Activated CD4-positive, alpha-beta T cell treated with anti-CD3 and anti-CD28 coated beads for 4 hours (primary cell): Measurements from ENCODE around the gene RXYLT1.
"Not testable (repeated sequence)": the region's sequence is repeated elsewhere in the genome, so short reads cannot be mapped to it uniquely, and the experiment has no call there.

ENCODE experiments used
- DNase-seq, 2 donors: peaks; one replicate each; pipeline ENCODE4 v3.0.0-alpha.2; 2020

The RXYLT1 gene

DNA sequence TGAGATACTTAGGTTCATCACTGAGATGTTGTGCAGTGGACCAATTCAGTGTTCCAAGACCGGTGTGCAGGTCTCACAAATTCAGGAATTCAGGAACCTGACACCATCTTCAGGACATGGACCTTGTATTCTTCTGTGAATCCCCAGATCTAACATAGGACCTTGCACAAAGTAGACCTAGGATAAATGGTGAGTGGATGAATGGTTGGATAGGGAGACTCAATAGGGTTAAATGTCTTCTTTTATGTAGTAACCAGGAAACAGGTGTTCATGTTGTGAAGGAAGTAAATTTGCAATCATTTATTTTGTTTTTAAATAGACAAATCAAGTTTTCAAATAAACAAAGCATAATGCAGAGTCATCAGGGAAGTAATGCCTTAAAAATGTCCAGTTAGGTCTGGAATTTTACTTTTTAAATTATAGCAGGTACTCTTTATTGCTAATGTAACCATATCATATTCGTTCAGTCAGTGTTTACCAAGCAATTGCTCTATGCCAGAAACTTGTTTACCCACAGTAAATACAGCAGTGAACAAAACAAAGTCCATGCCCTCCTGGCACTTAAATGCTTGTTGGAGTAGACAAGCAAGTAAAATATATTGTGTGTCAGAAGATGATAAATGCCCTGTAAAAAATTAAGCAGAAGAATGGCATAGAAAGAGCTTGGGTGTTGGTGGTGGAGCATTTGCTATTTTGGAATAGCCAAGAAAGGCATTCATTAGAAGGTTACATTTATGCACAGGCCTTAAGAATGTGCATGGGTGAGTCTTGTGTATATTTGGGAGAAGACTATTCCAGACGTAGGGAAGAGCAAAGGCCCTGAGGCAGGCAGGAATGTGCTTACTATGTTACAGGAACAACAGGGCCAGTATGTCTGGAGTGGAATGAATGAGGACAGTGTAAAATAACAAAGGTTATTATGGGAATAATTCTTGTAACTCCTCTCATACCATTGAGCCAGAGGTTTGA lies 26.3 kb downstream of the RXYLT1 start:
- DNase-seq: no peak

DNA sequence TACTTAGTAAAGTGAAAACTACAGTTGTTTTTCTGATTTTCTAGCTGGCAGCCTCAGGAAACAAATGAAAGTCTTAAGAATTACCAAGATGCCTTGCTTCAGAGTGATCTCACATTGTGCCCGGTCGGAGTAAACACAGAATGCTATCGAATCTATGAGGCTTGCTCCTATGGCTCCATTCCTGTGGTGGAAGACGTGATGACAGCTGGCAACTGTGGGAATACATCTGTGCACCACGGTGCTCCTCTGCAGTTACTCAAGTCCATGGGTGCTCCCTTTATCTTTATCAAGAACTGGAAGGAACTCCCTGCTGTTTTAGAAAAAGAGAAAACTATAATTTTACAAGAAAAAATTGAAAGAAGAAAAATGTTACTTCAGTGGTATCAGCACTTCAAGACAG lies 28.9 kb downstream of the RXYLT1 start:
- DNase-seq: no peak

DNA sequence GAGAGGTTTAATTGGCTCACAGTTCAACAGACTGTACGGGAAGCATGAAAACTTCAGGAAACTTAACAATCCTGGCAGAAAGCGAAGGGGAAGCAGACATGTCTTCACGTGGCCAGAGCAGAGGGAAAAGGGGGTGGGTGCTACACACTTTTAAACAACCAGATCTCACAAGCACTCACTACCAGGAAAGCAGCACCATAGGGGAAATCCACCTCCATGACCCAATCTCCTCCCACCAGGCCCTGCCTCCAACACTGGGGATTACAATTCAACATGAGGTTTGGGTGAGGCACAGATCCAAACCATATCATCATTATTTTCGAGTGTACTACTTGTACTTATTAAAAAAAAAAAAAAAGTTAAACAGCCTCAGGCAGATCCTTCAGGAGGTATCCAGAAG lies 29.9 kb downstream of the RXYLT1 start:
- DNase-seq: no peak

DNA sequence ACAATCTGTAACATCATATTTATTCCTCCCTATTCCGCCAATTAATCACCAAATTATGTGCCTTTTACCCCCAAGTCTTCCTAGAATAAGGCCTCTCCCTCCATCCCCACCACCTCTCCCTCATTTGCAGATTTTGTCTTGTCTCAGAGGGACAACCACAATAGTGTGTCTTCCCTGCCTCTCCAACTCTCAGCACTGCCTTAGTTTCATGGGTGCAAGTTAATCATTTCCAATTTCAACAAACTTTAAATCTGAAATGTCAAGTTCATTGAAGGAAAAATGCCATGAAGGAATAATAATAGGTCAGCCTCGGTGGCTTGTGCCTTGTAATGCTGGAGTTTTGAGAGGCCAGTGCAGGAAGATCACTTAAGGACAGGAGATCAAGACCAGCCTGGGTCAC lies 31.6 kb downstream of the RXYLT1 start:
- no peak for DNase-seq

DNA sequence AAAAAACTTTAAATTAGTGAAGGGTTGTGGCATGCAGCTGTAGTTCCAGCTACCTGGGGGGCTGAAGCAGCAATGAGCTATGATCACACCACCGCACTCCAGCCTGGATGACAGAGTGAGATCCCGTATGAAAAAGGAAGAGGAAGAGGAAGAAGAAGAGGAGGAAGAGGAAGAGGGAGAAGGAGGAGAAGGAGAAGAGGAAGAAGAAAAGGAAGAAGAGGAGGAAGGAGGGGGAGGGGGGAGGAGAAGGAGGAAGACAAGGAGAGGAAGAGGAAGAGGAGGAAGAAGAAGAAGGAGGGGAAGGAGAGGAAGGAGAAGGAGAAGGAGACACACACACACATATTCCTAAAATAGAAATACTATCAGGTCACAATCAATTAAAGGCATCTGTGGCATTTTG lies 32.0 kb downstream of the RXYLT1 start:
- DNase-seq: no peak

DNA sequence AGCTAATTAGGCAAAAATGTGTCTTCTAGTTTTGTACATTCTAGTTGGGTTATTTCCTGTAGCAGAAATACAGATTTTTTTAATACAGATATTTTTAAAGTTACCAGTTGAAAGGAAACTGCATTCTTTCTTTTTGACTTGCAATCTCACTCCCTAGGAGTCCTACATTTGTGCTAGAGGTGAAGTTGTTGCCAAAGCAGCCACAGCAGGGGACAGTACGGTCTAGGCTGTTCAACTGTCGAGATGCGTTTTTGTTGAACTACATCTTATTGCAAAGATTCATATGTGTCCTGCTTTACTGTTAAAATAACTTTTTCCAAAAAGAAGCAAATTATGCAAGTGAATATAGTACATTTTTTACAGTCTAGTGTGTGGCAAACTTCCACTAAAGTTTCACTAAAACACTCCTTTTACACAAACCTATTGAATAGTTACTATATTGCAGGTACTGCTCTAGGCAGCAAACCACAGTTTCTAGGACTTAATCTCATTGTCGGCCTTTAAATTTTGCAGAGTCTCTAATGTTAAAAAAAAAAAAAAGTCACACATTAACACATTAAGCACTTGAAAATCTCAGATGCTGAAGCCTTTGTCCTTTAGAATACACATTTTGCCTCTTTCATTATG lies 34.5 kb downstream of the RXYLT1 start:
- DNase-seq: no peak

DNA sequence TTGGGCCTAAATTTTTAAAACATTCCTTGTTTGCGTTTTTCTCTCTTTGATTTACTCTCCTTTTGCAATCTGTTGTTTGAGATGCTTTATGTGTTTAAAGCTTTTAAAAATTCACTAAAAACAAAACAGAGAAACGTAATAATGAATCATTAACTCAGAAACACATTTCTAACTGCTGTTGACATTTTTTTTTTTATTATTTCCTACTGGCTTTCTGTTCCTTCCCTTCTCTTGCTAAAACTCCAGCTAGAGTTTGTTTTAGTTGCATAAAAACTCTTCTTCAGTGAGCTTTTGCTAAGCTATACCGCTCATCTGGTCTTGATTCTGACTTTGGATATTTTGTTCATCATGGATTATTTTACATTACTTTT lies 35.8 kb downstream of the RXYLT1 start:
- no peak for DNase-seq

DNA sequence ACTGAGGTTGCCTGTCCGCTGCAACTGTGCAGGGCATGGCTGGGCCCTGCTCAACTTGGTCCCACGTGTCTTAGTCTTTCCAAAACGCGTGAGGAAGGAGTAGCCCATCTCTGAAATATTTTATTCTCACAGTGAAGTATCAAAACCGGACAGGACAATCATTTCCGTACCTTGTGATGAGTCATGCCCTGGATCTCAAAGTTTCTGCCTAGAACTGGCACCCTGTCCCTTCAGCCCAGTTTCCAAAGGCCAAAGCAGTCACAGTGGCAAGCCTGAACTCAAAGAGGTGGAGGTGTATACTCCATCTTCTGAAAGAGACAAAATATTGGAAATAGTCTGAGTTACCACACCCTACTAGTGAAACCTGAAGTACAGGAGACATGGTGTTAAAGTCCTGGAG lies 36.3 kb downstream of the RXYLT1 start:
- DNase-seq: no peak

DNA sequence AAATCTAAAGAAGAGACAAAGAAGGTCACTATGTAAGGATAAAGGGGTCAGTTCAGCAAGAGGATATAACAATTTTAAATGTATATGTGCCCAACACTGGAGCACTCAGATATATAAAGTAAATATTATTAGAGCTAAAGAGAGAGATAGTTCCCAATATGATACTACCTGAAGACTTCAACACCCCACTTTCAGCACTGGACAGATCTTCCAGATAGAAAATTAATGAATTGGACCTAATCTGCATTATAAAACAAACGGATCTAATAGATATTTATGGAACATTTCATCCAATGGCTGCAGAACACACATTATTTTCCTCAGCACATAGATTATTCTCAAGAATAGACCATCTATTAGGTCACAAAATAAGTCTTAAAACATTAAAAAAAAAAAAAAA lies 40.7 kb downstream of the RXYLT1 start:
- no peak for DNase-seq

DNA sequence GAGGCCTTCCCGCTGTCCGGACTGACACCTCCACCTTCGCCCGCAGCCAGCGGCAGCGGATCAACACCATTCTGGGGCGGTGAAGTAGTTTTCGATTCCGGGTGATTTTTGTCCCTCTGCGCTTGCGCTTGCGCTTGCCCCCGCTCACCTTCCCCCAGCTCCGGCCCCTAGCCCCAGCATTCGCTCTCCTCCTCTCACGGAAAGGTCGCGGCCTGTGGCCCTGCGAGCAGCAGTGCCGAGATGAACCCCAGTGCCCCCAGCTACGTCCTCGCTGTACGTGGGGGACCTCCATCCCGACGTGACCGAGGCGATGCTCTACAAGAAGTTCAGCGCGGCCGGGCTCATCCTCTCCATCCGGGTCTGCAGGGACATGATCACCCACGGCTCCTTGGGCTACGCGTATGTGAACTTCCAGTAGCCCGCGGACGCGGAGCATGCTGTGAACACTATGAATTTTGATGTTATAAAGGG lies 42.1 kb downstream of the RXYLT1 start:
- DNase-seq: no peak

DNA sequence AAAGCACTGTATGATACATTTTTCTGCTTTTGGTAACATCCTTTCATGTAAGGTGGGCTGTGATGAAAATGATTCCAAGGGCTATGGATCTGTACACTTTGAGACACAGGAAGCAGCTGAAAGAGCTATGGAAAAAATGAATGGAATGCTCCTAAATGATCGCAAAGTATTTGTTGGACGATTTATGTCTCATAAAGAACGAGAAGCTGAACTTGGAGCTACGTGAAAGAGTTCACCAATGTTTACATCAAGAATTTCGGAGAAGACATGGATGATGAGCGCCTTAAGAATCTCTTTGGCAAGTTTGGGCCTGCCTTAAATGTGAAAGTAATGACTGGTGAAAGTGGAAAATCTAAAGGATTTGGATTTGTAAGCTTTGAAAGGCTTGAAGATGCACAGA lies 42.6 kb downstream of the RXYLT1 start:
- DNase-seq: no peak

DNA sequence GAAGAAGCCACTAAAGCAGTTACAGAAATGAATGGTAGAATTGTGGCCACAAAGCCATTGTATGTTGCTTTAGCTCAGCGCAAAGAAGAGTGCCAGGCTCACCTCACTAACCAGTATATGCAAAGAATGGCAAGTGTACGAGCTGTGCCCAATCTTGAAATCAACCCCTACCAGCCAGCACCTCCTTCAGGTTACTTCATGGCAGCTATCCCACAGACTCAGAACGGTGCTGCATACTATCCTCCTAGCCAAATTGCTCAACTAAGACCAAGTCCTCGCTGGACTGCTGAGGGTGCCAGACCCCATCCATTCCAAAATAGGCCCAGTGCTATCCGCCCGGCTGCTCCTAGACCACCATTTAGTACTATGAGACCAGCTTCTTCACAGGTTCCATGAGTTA lies 43.3 kb downstream of the RXYLT1 start:
- no peak for DNase-seq

DNA sequence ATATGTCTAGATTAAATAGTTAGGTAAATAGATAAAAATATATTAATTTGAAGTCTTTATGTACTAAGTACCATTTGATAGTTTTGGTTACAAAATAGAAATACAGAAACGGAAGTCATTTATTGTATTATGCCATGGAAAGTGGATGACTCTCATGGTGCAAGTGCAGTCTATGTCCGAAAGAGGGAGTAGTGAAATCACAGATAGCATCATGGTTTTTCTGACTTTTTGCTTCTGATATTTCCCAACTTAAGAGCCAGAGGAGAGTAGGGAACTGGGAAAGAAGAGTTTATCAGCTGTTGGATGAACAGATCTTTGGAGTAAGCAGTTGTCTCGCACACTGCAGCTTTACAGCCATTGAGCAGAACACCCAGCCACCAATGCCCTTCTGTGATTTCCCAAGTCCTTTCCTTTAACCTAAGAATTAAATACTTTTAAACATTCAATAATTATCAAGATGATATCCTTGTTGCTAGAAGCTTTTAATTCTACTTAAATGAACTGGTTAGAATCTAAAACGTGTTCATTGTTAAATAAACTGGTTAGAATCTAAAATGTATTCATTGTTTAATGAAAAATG lies 46.4 kb downstream of the RXYLT1 start:
- no peak for DNase-seq

DNA sequence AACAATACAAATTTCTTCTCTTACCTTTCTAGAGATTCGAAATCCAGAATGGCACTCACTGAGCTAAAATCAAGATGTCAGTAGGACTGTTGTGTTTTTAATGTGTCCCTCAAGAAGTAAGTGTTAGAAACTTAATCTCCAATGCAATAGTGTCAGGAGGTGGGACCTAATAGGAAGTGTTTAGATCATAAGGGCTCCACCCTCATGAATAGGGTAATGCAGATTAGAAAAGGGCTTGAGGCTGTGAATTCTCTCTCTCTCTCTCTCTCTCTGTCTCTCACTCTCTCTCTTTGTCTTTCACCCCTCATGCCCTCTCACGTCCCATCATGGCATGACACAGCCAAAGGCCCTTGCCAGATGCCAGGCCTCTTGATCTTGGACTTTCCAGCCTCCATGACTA lies 49.2 kb downstream of the RXYLT1 start:
- no peak for DNase-seq

DNA sequence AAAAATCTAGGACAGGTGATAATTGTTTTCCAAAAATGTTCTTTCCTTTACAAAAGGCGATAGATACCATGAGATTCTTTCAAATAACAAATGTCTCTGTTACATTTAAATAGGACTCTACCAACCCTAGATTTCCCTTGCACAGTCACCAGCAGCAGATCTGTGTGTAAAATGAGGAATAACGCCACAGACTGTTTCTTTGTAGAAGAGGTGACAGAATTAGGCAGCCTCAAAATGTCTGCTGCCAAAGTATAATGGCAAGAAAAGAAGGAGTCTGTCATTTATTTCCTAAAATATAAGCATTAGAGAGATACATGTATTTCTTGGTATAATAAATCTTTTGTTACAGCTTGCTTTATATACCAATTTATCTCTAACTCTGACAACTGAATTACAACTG lies 56.3 kb downstream of the RXYLT1 start:
- DNase-seq: no peak

DNA sequence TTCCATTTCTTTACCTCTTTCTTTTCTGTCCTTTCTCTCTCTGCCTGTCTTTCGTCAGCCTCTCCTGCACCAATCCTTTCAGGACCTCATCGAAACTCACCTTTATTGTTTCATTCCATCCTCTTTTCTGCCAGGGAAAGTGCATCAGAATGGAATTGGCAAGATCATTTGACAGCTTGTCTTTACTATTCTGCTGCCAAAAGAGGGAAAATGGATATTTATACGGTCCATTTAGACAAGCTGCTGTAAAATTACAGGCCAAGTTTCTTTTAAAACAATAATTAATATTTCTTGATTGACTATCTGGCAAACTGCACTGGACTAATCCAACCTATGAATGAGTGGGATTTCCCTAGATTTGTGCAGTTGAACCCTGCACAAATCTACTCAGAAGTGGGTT lies 57.2 kb downstream of the RXYLT1 start:
- DNase-seq: no peak

DNA sequence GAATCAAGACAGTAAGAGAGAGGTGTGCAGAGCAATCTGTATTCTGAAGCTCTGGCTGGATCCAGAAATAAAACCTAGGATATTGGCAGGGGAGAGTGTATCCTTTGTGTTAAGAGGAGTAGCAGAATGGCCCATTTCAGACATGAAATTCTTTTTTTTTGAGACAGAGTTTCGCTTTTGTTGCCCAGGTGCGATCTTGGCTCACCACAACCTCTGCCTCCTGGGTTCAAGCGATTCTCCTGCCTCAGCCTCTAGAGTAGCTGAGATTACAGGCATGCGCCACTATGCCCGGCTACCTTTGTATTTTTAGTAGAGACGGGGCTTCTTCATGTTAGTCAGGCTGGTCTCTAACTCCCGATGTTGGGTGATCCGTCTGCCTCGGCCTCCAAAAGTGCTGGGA lies 58.7 kb downstream of the RXYLT1 start:
- no peak for DNase-seq

DNA sequence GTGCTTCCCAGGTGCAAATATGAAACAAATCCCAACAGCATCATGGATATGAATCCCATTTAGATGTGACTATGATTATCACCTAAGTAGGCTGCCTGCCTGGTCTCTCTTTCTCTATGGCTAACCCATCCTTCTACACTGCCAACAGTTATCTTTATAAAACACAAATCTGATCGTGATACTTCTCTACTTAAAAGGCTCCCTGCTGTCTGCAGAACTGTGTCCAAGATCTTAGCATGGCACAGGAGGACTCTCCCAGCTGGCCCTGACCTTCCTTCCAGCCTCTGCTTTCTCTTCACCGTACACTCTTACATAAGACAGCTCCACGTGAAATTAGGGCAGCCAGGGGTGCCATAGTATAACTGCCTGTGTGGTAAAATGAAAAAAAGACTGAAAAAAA lies 61.3 kb downstream of the RXYLT1 start:
- DNase-seq: no peak

DNA sequence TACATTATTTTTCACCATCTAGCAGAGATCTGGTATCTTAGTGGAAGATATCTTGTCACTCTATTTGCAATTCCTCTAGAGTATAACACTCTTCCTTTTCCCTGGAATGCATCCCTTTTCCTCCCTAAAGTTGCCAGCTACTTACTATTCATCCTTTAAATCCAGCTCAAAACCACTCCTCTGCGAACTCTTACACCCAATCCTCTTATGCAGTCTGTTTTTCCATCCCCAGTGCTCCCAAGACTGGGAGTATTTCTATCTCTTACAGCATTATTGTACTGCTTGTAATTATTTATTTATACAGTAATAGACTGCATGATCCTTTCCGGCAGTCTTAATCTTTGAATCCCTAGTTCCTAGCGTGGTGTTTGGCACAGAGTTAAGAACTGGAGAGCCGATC lies 61.9 kb downstream of the RXYLT1 start:
- no peak for DNase-seq

DNA sequence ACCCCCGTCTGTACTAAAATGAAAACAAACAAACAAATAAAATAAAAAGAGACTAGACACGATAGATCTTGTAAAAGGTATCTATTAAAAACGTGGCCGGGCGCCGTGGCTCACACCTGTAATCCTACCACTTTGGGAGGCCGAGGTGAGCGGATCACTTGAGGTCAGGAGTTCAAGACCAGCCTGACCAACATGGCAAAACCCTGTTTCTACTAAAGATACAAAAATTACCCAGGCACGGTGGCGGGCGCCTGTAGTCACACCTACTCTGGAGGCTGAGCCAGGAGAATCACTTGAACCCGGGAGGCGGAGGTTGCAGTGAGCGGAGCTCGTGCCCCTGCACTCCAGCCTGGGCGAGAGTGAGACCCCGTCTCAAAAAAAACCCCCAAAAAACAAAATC lies 63.0 kb downstream of the RXYLT1 start:
- not testable (repeated sequence) for DNase-seq

DNA sequence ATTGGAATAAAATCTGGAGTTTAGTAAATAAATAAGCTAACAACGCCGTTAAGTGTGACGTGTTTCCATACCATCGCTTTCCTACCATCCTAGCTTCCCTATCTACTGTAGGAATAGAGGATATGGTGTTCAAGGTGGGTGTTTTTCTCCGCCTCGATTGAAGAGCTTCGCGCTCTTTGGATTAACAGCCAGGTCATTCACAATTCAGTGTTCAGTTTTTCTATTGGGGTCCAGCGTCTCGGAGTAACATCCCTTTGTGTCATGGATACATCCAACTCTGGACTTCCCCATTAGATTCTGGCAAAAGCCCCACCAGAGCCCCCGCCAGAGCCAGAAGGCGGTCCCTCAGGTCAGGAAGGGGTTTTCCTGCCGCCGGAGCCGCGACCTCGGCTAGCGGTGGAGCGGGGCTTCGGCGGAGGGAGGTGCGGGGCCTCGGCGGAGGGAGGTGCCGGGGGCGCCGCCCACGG lies 63.6 kb downstream of the RXYLT1 start:
- no peak for DNase-seq

DNA sequence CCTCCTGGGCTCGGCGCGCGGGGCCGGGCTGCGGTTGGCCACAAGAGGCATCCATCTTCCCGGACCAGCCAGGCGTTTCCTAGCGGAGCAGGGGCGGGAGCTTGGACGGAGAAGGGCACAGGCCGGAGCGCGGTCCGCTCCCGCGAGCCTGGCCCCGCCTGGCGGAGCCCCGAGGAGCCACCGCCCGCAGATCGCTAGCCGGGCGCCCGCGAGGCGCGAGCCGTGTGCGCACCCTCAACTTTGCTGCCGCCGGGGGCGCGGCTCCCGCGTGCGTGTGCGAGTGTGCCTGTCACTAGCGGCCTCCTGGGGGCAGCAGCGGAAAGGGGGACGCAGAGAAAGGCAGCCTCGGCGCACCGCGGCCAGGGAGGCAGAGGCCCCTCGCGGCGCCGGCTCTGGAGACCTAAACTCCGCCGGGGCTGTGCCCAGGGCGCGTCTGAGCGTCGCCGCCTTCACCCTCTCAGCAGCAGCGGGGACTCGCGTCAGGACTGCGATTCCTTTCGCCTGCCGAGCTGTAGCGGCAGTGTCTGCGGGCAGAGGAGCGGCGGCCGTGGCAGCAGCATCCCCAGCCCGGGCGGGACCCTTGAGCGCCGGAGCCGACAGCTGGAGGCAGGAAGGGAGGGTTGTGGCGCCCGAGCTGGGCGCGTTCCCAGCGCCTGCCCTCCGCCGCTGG lies 64.1 kb downstream of the RXYLT1 start:
- peak; percentile 69 for DNase-seq
